IPS-18a (cell line): ENCODE results near the gene KIF27.
"Not testable (repeated sequence)": the region's sequence is repeated elsewhere in the genome, so short reads cannot be mapped to it uniquely, and the experiment has no call there.

ENCODE experiments used
- H3K27ac ChIP-seq: one replicate; pipeline ENCODE4 v1.5.1; 2013; ENCODE audit warnings: low read length
- H3K27me3 ChIP-seq: one replicate; pipeline ENCODE4 v1.6.1; 2013; ENCODE audit warnings: mild to moderate bottlenecking, low read length; ENCODE audit not compliant: control insufficient read depth, insufficient read depth
- H3K36me3 ChIP-seq: one replicate; pipeline ENCODE4 v1.6.1; 2013; ENCODE audit warnings: low read depth, low read length; ENCODE audit not compliant: control insufficient read depth
- H3K4me1 ChIP-seq: one replicate; pipeline ENCODE4 v1.6.1; 2013; ENCODE audit warnings: low read depth, low read length; ENCODE audit not compliant: control insufficient read depth
- H3K4me3 ChIP-seq: one replicate; pipeline ENCODE4 v1.5.1; 2013; ENCODE audit warnings: low read length
- H3K9ac ChIP-seq: one replicate; pipeline ENCODE4 v1.6.1; 2013; ENCODE audit warnings: mild to moderate bottlenecking, low read length, moderate library complexity
- H3K9me3 ChIP-seq: one replicate; pipeline ENCODE4 v1.6.1; 2013; ENCODE audit warnings: low read depth, low read length; ENCODE audit not compliant: control insufficient read depth

The KIF27 gene

GRCh38 chr9:83930881-83931280, 9.6 kb upstream of the KIF27 start:
- Histone ChIP-seq H3K4me3 (no peak overlapping the region), H3K27ac (no peak overlapping the region), H3K9me3 (no peaks in the 10 kb centered on the region), H3K27me3 (no peaks in the 10 kb centered on the region), H3K9ac (no peak overlapping the region), H3K4me1 (peaks cover 2% of the 10 kb centered on the region), H3K36me3 (no peaks in the 10 kb centered on the region)

GRCh38 chr9:83927591-83927990, 6.4 kb upstream of the KIF27 start:
- Histone ChIP-seq H3K27ac (no peak overlapping the region), H3K4me3 (no peak overlapping the region), H3K9me3 (no peaks in the 10 kb centered on the region), H3K36me3 (no peaks in the 10 kb centered on the region), H3K27me3 (no peaks in the 10 kb centered on the region), H3K4me1 (no peaks in the 10 kb centered on the region), H3K9ac (no peak overlapping the region)

- Histone ChIP-seq H3K4me3 (peak overlapping the region; percentile 65), H3K4me1 (peaks cover 3% of the 10 kb centered on the region), H3K27me3 (no peaks in the 10 kb centered on the region), H3K27ac (peak overlapping the region; percentile 50), H3K36me3 (no peaks in the 10 kb centered on the region), H3K9me3 (no peaks in the 10 kb centered on the region), H3K9ac (peak overlapping the region; percentile 76)
Measured at GRCh38 chr9:83920469-83920926, 734 bp downstream of the KIF27 start.

GRCh38 chr9:83919111-83919510, 2.1 kb downstream of the KIF27 start:
- Histone ChIP-seq H3K27me3 (no peaks in the 10 kb centered on the region), H3K36me3 (no peaks in the 10 kb centered on the region), H3K9ac (no peak overlapping the region), H3K4me3 (no peak overlapping the region), H3K9me3 (no peaks in the 10 kb centered on the region), H3K4me1 (peaks cover 3% of the 10 kb centered on the region), H3K27ac (no peak overlapping the region)

GRCh38 chr9:83912194-83912593, 9.0 kb downstream of the KIF27 start:
- H3K4me1 ChIP-seq: not testable (repeated sequence)

GRCh38 chr9:83906144-83906543, 15.1 kb downstream of the KIF27 start:
- H3K4me3 ChIP-seq: no peak overlapping the region
- no peaks in the 10 kb centered on the region for H3K4me1 ChIP-seq
- no peak overlapping the region for H3K27ac ChIP-seq
- no peaks in the 10 kb centered on the region for H3K36me3 ChIP-seq
- no peaks in the 10 kb centered on the region for H3K9me3 ChIP-seq
- H3K9ac ChIP-seq: no peak overlapping the region
- no peaks in the 10 kb centered on the region for H3K27me3 ChIP-seq

More at GRCh38 chr9:83912194-83912593, 9.0 kb downstream of the KIF27 start:
- H3K27ac ChIP-seq, H3K9ac ChIP-seq, H3K9me3 ChIP-seq, H3K4me3 ChIP-seq, H3K27me3 ChIP-seq, H3K36me3 ChIP-seq: not testable (repeated sequence)

GRCh38 chr9:83900615-83901014, 20.6 kb downstream of the KIF27 start:
- not testable (repeated sequence) for H3K27me3 ChIP-seq, H3K9me3 ChIP-seq, H3K4me3 ChIP-seq, H3K36me3 ChIP-seq, H3K4me1 ChIP-seq, H3K9ac ChIP-seq, H3K27ac ChIP-seq

- not testable (repeated sequence) for H3K27me3 ChIP-seq, H3K4me3 ChIP-seq, H3K9me3 ChIP-seq, H3K27ac ChIP-seq, H3K36me3 ChIP-seq, H3K4me1 ChIP-seq, H3K9ac ChIP-seq
Measured at GRCh38 chr9:83894301-83894700, 26.9 kb downstream of the KIF27 start.

- not testable (repeated sequence) for H3K9me3 ChIP-seq, H3K36me3 ChIP-seq, H3K27ac ChIP-seq, H3K4me3 ChIP-seq, H3K4me1 ChIP-seq, H3K27me3 ChIP-seq, H3K9ac ChIP-seq
Measured at GRCh38 chr9:83886498-83886897, 34.7 kb downstream of the KIF27 start.

- H3K27ac ChIP-seq, H3K9ac ChIP-seq, H3K4me3 ChIP-seq, H3K4me1 ChIP-seq, H3K27me3 ChIP-seq, H3K9me3 ChIP-seq, H3K36me3 ChIP-seq: not testable (repeated sequence)
Measured at GRCh38 chr9:83885559-83886240, 35.5 kb downstream of the KIF27 start.

GRCh38 chr9:83881687-83882408, 39.4 kb downstream of the KIF27 start:
- not testable (repeated sequence) for H3K27ac ChIP-seq, H3K27me3 ChIP-seq, H3K9me3 ChIP-seq, H3K9ac ChIP-seq, H3K4me3 ChIP-seq, H3K36me3 ChIP-seq, H3K4me1 ChIP-seq

- H3K9ac ChIP-seq, H3K27me3 ChIP-seq, H3K36me3 ChIP-seq, H3K4me3 ChIP-seq, H3K27ac ChIP-seq, H3K4me1 ChIP-seq, H3K9me3 ChIP-seq: not testable (repeated sequence)
Measured at GRCh38 chr9:83875559-83875958, 45.7 kb downstream of the KIF27 start.
